Putamen (tissue), 1 donor: ENCODE results near the gene CACNA1A.
A peak's percentile ranks its signal among the peaks of the same experiment; 100 is the strongest.
"Not testable (repeated sequence)": the region's sequence is repeated elsewhere in the genome, so short reads cannot be mapped to it uniquely, and the experiment has no call there.

Experiments used
- DNase-seq: peaks from one replicate; pipeline ENCODE4 v3.0.0-alpha.2; 2016; ENCODE audit warnings: low spot score

Gene CACNA1A

DNA sequence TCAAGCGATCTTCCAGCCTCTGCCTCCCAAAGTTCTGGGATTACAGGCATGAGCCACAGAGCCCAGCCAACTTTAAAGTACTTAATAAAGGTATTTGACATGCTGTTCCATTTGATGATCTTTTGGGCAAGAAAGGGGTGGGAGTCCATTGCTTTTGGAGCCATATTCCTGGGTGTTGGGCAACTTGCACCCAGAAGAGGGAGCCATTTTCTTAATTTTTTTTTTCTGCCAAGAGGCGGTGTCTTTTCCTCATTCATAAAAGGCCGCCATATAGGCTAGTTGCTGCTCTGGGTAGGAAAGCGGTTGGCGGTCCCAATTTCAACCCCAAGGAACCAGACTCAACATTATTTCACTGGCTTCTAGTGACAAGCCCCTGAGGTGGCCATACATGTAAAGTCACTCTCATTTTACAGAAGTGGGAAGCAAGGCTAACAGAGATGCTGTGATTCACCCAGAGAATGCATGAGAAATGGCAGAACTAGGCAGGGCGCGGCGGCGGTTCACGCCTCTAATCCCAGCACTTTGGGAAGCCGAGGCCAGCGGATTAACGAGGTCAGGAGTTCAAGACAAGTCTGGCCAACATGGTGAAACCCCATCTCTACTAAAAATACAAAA, 139.6 kb downstream of the CACNA1A start:
- DNase-seq: no peak

DNA sequence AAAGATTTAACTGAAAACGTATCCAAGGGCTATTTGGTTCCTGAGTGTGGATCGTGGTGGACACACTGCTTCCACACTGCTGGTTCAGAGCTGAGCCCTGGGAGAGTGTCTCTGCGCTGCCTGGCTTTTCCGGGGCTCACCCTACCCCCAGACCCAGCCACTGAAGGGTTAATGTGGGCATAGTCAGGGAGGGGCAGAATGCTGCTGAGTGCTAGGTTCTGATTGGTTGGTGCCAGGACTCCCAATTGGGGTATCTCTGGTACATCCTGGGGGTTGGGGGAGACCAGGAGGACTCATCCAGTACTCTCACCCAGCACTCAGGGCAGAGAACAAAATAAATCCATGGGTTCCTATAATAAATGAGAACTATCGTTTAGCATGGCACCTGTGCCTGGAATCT, 142.3 kb downstream of the CACNA1A start:
- DNase-seq: no peak

DNA sequence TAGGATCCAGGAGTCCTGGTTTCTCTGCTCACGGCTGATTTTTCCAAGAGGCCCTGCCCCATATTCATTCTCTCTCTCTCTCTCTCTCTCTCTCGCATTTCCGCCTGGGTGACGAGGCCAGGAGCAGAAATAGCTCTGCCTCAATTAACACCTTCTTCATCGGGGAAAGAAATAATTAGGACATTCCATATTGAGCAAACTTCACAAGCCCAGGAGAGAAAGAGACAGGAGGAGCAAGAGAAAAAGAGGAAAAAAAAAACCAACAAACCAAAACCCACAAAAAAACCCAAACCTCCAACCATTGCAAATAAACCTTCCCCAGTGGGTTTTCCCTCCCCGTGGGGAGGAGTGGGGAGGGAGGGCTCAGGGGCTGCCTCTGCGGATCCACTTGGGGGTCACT, 143.0 kb downstream of the CACNA1A start:
- DNase-seq: no peak

- no peak for DNase-seq
Measured at GRCh38 chr19:13362668-13363067, 143.6 kb downstream of the CACNA1A start.

DNA sequence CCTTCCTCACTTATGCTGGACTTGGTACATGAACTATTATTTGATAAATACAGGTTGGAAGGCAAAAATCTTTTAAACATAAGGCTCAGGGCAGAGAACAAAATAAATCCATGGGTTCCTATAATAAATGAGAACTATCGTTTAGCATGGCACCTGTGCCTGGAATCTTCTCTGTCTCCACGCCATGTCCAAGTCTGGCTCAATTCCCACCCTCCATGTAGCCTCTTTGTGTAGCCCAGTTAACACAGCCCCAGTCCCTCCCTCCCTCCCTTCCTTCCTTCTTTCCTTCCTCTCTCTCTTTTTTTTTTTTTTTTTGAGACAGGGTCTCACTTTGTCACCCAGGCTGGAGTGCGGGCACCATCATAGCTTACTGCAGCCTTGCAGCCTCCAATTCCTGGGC, 144.6 kb downstream of the CACNA1A start:
- DNase-seq: not testable (repeated sequence)

GRCh38 chr19:13356686-13357280, 149.5 kb downstream of the CACNA1A start:
- DNase-seq: peak; percentile 33

DNA sequence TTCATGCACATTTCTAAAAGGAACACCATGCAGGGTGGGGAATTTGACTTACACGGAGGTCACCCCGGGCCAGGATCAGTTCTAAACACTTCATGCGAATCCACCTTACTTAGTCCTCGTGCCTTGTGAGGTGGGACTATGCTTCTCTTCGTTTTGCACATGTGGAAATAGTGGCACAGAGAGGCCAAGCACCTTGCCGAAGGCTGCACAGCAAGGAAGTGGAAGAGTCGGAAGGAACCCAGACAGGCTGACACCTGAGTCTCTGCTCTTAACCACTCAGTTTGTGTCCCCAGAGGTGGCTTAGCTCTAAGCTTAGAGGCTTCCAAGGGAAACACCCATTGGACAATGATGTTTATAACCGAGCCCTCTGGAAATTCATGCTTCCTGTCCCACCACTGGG, 150.1 kb downstream of the CACNA1A start:
- DNase-seq: no peak

- no peak for DNase-seq
Measured at GRCh38 chr19:13355356-13355755, 150.9 kb downstream of the CACNA1A start.

DNA sequence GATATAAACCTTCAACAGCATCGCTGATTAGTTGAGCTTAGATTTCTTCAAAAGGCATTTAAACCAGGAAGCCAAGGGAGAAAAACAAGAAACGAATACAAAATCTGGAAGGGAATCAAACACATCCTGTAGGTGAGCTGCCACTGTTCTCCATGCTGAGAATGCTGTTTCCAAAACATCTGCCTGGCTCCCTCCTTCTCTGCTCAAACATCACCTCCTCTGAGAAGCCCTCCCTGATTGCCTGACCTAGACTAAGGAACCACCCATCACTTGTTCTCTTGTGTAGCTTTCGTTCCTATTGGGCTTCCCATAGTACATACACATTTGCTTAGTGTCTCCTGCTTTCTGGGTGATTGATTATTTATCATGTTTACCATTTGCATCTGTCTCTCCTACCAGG, 152.7 kb downstream of the CACNA1A start:
- no peak for DNase-seq

DNA sequence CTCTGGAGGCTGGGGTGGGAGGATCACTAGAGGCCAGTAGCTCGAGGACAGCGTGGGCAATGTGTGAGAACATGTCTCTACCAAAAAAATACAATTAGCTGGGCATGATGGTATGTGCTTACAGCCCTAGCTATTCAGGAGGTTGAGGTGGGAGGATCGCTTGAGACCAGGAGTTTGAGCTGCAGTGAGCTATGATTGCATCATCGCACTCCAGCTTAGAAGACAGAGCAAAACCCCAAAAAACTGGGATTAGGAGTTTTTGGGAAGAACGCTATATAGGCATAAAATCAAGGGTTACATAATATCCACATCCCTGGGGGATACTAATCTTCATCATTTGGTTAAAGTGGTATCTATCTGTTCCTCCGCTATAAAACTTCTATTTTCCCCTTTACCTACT, 155.5 kb downstream of the CACNA1A start:
- DNase-seq: no peak

GRCh38 chr19:13350072-13350471, 156.2 kb downstream of the CACNA1A start:
- DNase-seq: no peak

DNA sequence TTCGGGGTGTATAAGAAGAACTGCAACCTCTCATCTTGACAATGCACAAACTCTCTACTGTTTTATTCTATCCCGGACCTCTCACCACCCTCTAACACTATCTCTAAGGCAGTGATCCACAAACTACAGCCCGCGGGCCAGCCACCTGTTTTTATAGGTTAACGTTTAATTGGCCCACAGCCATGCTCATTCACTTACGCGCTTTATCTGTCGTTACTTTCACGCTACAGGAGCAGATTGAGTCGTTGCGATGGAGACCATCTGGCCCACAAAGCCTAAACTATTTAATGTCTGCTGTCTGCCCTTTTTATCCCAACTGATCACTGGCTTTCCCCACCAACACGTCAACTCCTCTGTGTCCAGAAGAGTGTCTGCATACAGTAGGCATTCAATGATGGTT, 158.9 kb downstream of the CACNA1A start:
- no peak for DNase-seq

DNA sequence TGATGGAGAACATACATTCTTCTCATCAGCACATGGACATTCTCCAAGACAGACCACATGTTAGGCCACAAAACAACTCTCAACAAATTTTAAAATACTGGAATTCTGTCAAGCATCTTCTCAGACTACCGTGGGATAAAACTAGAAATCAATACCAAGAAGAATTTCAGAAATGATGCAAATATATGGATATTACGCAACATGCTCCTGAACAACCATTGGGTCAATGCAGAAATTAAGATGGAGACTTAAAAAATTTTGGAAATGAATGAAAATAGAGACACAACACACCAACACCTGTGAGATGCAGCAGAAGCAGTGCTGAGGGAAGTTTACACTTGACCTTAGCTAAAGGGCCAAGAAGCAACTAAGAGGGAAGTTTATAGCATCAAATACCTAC, 162.8 kb downstream of the CACNA1A start:
- DNase-seq: no peak

GRCh38 chr19:13342672-13343071, 163.6 kb downstream of the CACNA1A start:
- no peak for DNase-seq

DNA sequence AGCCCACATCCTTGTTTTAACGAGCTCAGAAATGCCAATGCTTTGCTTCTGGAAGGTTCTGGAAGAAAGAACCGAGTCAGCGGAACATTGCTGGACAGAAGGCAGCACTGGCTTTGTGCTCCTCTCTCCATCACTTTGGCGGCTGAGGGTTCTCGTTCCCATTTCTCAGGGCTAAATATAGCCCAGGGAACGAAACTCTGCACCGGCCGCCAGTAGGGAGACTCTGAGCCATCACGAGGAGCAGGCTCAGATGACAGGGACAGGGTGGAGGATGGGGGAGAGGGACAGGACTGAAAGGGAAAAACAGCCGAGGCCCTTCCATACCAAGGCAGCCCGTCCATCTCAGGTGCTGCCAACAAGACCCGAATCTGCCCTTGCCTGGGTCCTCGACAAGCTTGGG, 166.4 kb downstream of the CACNA1A start:
- DNase-seq: no peak

DNA sequence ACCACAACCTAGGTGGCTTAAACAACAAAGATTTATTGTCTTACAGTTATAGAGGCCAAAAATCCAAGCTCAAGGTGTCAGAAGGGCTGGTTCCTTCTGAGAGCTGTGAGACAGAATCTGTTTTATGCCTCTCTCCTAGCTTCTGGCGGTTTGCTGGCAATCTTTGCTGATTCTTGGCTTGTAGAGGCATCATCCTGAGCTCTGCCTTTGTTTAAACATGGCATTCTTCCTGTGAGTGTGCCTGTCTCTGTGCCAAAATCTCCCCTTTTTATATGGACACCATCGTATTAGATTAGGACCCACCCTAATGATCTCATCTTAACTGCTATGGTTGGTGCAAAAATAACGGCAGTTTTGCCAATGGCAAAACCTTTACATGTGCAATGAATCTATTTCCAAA, 169.1 kb downstream of the CACNA1A start:
- no peak for DNase-seq

DNA sequence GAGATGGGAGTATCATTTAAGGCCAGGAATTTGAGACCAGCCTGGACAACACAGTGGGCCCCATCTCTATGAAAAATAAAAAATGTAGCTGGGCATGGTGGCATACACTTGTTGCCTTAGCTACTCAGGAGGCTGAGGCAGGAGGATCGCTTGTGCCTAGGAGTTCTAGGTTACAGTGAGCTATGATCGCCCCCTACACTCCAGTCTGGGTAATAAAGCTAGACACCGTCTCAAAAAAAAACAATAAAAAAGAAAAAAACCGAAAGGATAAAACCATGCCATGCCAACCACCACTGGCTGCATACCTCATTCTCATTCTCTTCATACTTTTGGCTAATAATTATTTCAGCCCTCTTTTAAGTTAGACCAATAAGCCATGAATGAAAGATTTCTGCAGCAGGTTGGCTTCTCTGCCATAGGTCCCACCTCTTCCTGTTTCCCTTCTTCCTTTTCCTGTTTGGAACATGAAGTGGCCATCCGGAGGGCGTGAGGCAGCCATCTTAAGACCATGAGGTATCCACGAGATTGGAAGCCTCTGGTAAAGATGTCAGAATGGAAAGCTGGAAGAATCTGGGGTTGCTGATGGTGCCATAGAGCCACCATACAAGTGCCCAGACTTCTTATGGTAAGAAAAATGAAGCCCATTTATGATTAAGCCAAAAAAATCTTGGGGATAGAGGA, 171.3 kb downstream of the CACNA1A start:
- no peak for DNase-seq

DNA sequence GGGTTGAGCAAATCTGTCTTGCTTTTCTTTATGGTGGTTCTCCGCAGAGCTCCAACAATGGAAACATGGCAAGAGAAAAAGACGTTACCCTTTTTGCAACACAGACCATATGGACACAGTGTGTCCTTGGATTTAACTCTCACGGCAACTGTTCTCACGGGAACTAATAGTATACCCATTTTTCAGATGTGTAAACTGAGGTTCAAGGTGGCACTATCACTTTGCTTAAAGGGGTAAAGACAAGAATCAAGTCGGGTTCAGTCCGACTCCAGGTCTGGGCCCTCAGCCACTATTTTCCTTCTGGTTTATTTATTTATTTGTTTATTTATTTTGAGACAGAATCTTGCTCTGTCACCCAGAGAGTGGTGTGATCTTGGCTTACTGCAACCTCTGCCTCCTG, 176.0 kb downstream of the CACNA1A start:
- no peak for DNase-seq

GRCh38 chr19:13329766-13330165, 176.5 kb downstream of the CACNA1A start:
- DNase-seq: no peak

DNA sequence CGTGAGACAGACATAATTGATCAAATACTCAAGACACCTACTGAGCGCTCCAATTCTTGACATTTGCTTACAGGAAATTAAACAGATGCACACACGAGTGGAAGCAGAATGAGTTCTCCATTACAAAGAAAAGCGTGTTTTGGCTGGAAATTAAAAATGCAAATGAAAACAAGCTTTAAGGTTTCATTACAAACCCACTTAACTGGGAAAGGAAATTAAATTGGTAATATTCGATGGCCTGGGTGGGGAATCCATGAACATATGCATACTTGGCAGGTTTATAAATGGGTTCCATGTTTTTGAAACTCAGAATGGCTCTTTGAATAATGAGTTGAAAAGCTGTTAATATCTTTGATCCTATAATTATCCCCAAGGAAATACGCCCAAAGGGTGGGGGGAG, 178.0 kb downstream of the CACNA1A start:
- DNase-seq: no peak

DNA sequence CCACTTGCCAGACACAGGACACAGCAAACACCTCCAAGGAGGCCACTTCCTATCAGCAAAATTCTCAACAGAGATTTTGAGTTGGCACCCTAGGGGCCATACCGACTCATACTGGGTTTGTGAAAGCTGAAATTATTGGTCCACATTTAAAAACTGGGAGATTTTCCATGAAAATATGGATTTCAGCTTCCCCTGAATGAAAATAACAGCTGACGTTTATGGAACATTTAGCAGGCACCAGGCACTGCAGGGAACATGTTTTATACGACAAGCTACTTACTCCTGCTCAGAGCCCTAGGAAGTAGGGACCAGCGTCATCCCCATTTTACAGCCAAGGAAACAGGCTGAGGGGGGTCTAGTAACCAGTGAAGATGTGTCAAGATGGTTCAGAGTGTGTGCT, 186.8 kb downstream of the CACNA1A start:
- DNase-seq: no peak

DNA sequence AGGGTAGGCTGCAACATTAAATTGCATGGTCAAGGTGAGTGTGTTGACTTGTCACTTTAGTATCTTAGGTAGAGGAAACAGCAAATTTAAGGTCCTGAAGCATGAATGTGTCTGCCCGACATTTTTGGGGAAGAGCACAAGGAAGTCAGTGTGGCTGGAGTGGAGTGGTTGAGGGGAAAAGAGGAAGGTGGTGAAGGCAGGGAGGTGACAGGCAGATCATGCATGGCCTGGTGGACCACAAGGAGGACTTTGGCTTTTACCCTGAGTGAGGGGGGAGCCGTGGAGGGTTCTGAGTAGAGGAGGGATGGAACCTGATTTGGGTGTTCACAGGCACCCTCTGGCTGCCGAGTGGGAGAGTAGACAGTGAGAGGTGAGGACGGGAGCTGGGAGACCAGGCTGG, 188.1 kb downstream of the CACNA1A start:
- no peak for DNase-seq

- DNase-seq: no peak
Measured at GRCh38 chr19:13315495-13315894, 190.8 kb downstream of the CACNA1A start.

GRCh38 chr19:13314761-13315160, 191.5 kb downstream of the CACNA1A start:
- DNase-seq: no peak
